ENCODE results near the gene DHRS1. TPM values are rescaled to one million over a fixed set of nuclear protein-coding genes. Genes with fewer than 3 reads are reported as not detected.
A peak's percentile ranks its signal among the peaks of the same experiment; 100 is the strongest.

DHRS1 gene
- total and polyA plus RNA-seq, 9 of the 15 experiments (the other 6 are each of a cell fraction or from before 2014, with no cell fraction given) = 7.3 to 33.6 (median 13.3) TPM

DNA sequence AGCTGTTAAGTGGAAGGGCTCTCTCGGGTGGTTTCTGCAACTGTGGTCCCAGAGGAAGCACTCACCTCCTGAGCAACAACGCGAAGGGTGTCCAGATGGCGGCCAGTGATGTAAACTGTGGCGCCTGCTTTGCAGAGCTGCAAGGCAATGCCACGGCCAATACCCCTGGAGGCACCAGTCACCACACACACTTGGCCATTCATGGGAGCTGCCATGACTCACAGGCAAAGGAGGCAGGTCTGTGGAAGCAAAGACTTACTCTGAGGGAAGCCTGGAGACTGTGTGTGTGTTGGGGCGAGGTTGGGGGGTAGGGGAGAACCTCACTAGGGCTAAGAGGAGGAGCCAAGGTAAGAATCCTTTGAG, 707 bp downstream of the DHRS1 start:
- Histone ChIP-seq H3K4me2 (ENCODE audit: insufficient read depth, low read length) (peak overlapping the region; percentile 91), H2AFZ (ENCODE audit: low read depth, low read length) (peak overlapping the region; percentile 43; the same call in 1 of the 2 replicates), H3K27me3 (ENCODE audit: control insufficient read depth in 2 of 2, insufficient read depth in 2 of 2, low read length in 2 of 2) (no peaks in the 10 kb centered on the region), H3K36me3 (ENCODE audit: control insufficient read depth, insufficient read depth, low read length) (peaks cover 42% of the 10 kb centered on the region), H3K4me3 (peak overlapping the region; percentile 71), H4K20me1 (replicated peaks; ENCODE audit: control insufficient read depth, insufficient read depth, low read length) (no peaks in the 10 kb centered on the region), H3K79me2 (ENCODE audit: control insufficient read depth, insufficient read depth, low read length) (peaks cover 28% of the 10 kb centered on the region), H3K9ac (ENCODE audit: insufficient read depth in 1 of 2, low read depth in 2 of 2, low read length in 2 of 2) (peak overlapping the region; percentile 76 to 96), H3K27ac (ENCODE audit: extremely low read depth, low read depth, low read length) (peak overlapping the region; percentile 75), H3K4me1 (replicated peaks in 1 of 2; ENCODE audit: control insufficient read depth in 2 of 2, insufficient read depth in 2 of 2, low read length in 2 of 2) (peaks cover 12 to 14% of the 10 kb centered on the region in 2 experiments; a peak in 4 of 5 replicates), H3K9me3 (replicated peaks; ENCODE audit: control insufficient read depth, insufficient read depth, low read depth, low read length) (no peaks in the 10 kb centered on the region), H3K9me1 (ENCODE audit: control insufficient read depth, insufficient read depth, low read length) (peaks cover 3% of the 10 kb centered on the region)
- no TSS peak for BruUV-seq (replicated peaks)
- 7% methylated on average over 7 of the region's 7 CpGs for WGBS (ENCODE audit: insufficient coverage, low coverage, missing lambda C conversion rate)
- ATAC-seq (peak; percentile 52), FAIRE-seq (no peak), DNase-seq (ENCODE audit: extremely low read depth in 1 of 4, low spot score in 3 of 4) (peak; percentile 28 to 41 (median 30))
- CTCF ChIA-PET (ENCODE audit: low intra/inter-chr PET ratio) = interaction anchor here (1.2 kb wide), 1 partner anchor 83 kb away, joined by 5 read pairs; the partner anchor contains the start of gene MDP1
- in situ Hi-C loops (cut with MboI) = loop anchor here (5.0 to 10.0 kb wide), 2 partner anchors 57 to 284 kb away; partner anchors contain the start of gene TINF2
- TF ChIP-seq ZNF780A (CRISPR knock-in tag; IDR thresholded peaks at IDR 0.05) (no peak), FOXA3 (CRISPR knock-in tag; conservative IDR thresholded peaks at IDR 0.05 in 1 of 2, IDR thresholded peaks at IDR 0.05 in 1 of 2) (0 out of 4 replicates have a peak, but pooled peaks of 1 of the 2 experiments have one; percentile 44)
- POLR2A ChIA-PET = interaction anchor here (0.7 to 2.3 kb wide), 5 partner anchors 9 to 84 kb away, joined by 3 to 10 read pairs (median 4); partner anchors contain the start of genes CIDEB and TINF2
- intact Hi-C loops (cut with micrococcal nuclease) = no loop called here

Data from K562 (cell line).